HG03139 (cell line): ENCODE results near the gene HIBADH.

Source experiments
- ATAC-seq: cut with Tn5 transposase; IDR thresholded peaks from one replicate; pipeline ENCODE4 v1.9.1; 2021; ENCODE audit not compliant: unreplicated experiment

HIBADH gene

GRCh38 chr7:27551803-27552400 lies 110.8 kb downstream of the HIBADH start:
- no peak for ATAC-seq

- ATAC-seq: no peak
These were observed 113.1 kb downstream of the HIBADH start for GRCh38 chr7:27549606-27550005.

GRCh38 chr7:27548304-27548703 lies 114.4 kb downstream of the HIBADH start:
- ATAC-seq: no peak

DNA sequence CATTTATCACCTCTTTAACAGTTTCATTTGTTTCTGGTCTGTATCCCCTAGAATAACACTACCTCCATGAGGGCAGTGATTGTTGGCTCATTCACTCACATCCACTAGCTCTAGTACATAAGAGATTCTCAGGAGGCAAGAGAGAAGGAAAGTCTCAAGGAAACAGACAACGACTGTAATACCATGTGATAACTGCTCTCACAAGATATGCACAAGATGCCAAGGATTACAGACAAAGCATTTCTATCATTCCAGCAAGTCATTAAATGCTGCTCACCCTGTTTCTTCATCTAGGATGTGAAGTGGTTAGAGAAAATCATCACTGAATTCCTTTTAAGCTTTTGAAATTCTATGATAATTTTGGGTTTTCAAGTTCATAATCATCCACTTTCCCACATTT lies 115.3 kb downstream of the HIBADH start:
- no peak for ATAC-seq

DNA sequence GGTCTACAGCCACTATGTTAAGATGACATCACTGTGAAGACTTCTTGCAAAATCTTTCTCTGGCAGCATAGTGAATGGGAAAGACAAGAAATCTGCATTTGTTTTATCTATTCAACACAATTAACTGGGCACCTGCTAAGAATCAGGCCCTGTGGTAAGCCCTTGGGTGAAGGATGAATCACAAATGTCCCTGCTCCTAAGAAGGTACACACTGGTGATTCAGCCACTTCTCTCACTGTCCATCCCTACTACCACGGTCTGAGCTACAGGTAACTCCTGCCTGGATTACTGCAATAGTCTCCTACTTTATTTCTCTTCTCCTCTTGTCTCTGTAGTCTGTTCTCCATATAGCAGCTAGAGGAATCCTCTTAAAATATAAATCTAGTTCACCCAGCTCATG lies 116.1 kb downstream of the HIBADH start:
- ATAC-seq: no peak

DNA sequence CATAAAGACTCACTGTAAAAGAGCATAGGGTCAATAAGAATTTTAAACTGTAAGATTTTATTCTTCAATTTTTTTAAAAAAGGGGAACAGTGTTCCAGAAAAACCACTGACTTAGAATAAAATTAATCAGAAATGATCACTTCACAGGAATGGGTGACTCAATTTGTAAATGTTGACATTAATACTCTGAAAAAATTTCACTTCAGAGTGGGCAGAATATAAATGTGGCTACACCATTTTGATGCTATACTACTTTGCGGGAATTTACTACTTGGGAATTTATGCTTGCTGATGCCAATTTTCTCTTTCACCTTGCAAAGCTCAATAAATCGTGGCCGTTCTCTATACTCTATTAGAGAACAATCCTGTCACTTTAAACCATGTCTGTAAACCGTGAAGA lies 126.9 kb downstream of the HIBADH start:
- ATAC-seq: no peak

- no peak for ATAC-seq
These were observed 129.0 kb downstream of the HIBADH start for GRCh38 chr7:27533652-27534081.

- ATAC-seq: no peak
These were observed 130.4 kb downstream of the HIBADH start for GRCh38 chr7:27532314-27532713.

- no peak for ATAC-seq
These were observed 135.4 kb downstream of the HIBADH start for GRCh38 chr7:27527348-27527714.

GRCh38 chr7:27526611-27527347 lies 135.9 kb downstream of the HIBADH start:
- ATAC-seq: no peak

DNA sequence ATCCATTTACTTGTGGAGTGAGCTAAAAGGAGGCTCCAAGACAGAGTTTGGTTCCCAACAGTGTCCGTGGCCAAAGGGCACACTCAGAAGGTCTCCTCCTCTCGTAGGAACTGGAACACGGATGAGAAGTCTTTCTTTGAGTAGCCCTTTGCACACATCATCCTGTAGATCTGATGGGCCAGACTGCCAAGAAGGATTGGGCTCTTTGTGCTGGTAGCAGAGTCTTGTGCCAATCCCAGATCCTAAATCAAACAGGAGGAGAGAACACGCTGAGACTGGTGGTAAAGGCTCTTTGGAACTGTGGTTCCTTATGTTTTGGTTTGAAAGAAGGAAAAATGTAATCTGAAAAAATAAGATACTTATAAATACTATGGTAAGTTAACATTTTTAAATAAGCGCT lies 136.6 kb downstream of the HIBADH start:
- ATAC-seq: no peak

DNA sequence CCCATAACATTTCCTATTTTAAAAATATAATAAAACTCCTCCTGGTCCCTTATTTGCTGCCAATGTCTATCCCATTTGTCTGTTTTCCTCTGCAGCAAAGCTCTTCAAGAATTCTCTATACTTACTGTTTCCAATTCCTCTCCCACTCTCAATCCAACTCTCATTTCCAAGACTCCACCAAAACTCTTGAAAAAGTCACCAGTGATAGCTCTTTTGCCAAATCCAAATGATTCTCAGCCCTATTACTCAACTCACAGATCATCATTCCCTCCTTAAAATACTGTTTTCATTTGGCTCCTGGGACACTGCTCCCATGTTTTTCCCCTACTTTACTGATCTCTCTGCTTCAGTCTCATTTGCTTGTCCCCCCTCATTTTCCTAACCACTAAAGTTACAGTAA lies 139.4 kb downstream of the HIBADH start:
- no peak for ATAC-seq

DNA sequence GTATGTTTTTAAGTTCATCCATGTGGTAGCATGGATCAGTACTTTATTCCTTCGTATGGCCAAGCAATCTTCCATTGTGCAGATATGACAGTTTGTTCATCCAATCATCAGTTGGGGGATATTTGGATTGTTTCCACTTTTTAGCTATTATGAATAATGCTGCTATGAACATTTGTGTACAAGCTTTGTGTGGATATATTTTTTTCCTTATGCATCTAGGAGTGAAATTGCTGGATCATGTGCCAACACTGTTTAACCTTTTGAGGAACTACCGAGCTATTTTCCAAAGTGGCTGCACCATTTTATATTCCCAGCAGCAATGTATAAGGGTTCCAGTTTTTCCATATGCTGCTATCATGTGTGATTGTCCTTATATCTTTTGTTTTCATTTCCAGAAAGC lies 140.1 kb downstream of the HIBADH start:
- no peak for ATAC-seq

DNA sequence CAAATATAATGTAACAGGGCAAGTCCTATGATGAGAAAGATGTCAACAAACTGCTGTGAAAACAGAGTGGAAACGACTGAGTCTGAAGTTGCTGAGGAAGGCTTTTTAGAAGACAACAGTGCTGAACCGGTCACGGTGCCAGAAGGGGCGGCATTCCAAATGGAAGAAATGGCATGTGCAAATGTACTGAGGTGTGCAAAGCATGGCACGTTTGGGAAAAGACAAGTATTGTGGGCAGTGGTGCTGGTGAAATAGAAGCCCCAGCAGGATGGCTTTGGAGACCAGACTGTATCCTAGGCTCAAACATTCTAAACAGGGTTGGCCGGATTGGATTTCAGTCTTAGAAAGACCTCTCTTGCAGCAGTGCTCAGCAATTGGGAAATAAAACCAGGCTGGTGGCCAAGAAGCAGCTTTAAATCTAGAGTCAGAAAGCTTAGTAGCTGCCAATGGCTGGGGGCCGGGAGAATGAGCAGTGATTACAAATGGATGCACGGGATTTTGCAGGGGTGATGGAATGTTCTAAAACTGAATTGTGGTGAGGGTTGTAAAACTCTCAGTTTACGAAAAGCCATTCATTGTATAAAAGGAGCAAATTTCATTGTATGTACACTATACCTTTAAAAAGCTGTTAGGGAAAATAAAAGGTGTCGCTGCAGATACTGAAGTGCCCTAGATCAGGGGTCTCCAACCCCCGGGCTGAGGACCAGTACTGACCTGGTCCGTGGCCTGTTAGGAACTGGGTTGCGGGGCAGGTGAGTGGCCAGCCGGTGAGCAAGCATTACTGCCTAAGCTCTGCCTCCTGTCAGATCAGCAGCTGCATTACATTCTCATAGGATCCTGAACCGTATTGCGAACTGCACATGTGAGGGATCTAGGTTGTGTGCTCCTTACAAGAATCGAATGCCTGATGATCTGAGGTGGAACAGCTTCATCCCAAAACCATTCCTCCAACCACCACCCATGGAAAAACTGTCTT lies 141.6 kb downstream of the HIBADH start:
- no peak for ATAC-seq

DNA sequence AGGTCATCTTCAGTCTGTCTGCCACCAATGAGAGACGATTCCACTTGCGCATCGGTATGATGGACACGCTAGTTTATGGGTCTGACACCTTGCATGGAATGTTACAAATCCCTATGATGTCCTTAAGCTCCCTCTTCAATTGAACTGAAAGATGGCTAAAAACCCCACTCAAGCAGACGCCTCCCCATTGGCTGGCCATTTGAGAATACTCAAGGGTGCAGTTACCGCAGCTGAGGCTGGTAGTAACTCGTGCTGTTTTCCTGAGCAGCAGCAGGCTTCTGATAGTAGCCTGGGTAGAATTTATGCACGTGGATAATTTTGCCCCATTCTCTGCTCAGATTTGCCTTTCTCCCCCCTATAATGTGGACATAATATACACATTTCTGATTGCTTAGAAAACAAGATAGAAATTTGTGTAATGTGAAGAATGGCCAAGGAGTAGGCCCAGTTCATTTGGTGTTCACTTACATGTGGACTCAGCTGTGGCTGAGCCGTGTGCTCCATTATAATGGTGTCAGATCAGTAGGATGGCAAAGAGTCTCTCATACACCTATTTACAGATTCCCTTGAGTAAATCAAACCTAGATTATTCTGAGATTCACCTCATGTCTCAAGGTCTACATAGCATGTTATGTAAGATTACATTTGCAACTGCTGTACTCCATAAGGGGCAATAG lies 142.8 kb downstream of the HIBADH start:
- no peak for ATAC-seq

- no peak for ATAC-seq
These were observed 143.9 kb downstream of the HIBADH start for GRCh38 chr7:27518561-27519350.

DNA sequence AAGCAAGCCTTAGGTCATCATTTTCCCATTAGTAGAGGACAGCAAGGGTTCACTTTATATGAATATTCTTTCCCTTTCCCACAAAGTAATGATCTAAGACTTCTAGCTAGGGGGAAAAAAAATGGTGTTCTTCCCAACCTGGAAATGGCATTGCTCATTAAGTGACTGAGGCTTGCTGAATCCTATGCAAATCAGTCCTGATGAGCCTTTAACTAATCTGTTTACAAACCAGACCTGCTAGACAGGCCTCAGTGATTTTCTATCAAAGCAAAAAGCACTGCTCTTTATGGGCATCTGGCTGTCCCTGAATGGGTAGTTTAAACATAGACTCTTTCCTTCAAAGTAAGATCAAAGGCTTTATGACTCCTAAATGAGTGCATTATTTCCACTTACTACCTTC lies 146.3 kb downstream of the HIBADH start:
- no peak for ATAC-seq

- ATAC-seq: no peak
These were observed 146.8 kb downstream of the HIBADH start for GRCh38 chr7:27515933-27516332.

DNA sequence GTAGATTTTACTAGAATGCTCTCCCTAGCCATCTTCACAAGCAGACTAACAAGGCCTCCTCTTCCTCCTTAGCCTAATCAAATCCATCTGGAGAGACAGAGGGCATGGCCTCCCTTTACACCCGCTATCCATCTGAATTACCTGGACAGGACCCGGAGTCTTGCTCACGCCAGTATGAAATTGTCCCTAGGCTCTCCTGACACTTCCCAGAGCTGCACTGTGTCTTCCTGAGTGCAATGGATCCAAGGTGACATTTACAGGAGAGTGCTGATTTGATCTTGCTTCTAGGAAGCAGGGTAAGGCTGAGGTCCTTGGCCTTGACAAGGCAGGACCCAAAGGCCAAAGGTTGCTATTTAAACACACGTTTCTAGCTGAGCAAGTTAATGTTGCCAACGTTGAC lies 147.8 kb downstream of the HIBADH start:
- ATAC-seq: no peak

GRCh38 chr7:27513885-27514284 lies 148.8 kb downstream of the HIBADH start:
- no peak for ATAC-seq
